Neural cell (in vitro differentiated cells): ENCODE measurements around the gene CEP350. TPM values are rescaled to one million over a fixed set of nuclear protein-coding genes. Genes with fewer than 3 reads are reported as not detected.

ENCODE experiments used
- H2AFZ ChIP-seq: fragments of 200-600, 300-800 bp; sonication (generic), shearing (Covaris generic); 2 replicates; pipeline ENCODE4 v1.6.0; 2014; ENCODE audit warnings: low read depth, mild to moderate bottlenecking, antibody characterized with exemption, low read length, moderate library complexity
- H3F3A ChIP-seq: fragments of 200-600 bp; shearing (Covaris generic); 2 replicates; pipeline ENCODE4 v1.6.1; 2016; ENCODE audit warnings: mild to moderate bottlenecking, moderate library complexity, mixed read lengths, antibody characterized with exemption, low read length; ENCODE audit not compliant: insufficient read depth, poor library complexity, severe bottlenecking
- H3K27ac ChIP-seq: fragments of 200-600, 300-800 bp; sonication (generic), shearing (Covaris generic); 2 replicates; pipeline ENCODE4 v1.5.1; 2014; ENCODE audit warnings: mild to moderate bottlenecking, low read length, moderate library complexity
- H3K27me3 ChIP-seq: fragments of 300-800, 200-600 bp; sonication (generic), shearing (Covaris generic); 2 replicates; pipeline ENCODE4 v1.6.0; 2014; ENCODE audit warnings: mild to moderate bottlenecking, low read depth, low read length, moderate library complexity; ENCODE audit not compliant: insufficient read depth
- H3K36me3 ChIP-seq: fragments of 300-800, 200-600 bp; sonication (generic), shearing (Covaris generic); 2 replicates; pipeline ENCODE4 v1.5.1; 2014; ENCODE audit warnings: mild to moderate bottlenecking, antibody characterized with exemption, low read length, moderate library complexity; ENCODE audit not compliant: insufficient read depth
- H3K4me2 ChIP-seq: fragments of 300-800, 200-600 bp; sonication (generic), shearing (Covaris generic); 2 replicates; pipeline ENCODE4 v1.6.0; 2014; ENCODE audit warnings: mild to moderate bottlenecking, low read length
- H3K4me3 ChIP-seq: fragments of 300-800, 200-600 bp; sonication (generic), shearing (Covaris generic); 2 replicates; pipeline ENCODE4 v1.5.1; 2014; ENCODE audit warnings: mild to moderate bottlenecking, low read length, moderate library complexity
- H3K79me2 ChIP-seq: fragments of 200-600 bp; shearing (Covaris generic); replicated peaks from 2 replicates; pipeline ENCODE4 v1.6.0; 2014; ENCODE audit warnings: mild to moderate bottlenecking, low read length, moderate library complexity; ENCODE audit not compliant: insufficient read depth
- H3K9ac ChIP-seq: fragments of 300-800, 200-600 bp; sonication (generic), shearing (Covaris generic); 2 replicates; pipeline ENCODE4 v1.6.1; 2016; ENCODE audit warnings: mild to moderate bottlenecking, low read length, mixed read lengths
- H3K9me2 ChIP-seq: fragments of 200-600 bp; shearing (Covaris generic); 2 replicates; pipeline ENCODE4 v1.6.1; 2016; ENCODE audit warnings: mild to moderate bottlenecking, low read length, mixed read lengths; ENCODE audit not compliant: insufficient read depth
- H3K9me3 ChIP-seq: fragments of 200-600, 300-800 bp; sonication (generic), shearing (Covaris generic); 2 replicates; pipeline ENCODE4 v1.6.1; 2016; ENCODE audit warnings: mild to moderate bottlenecking, mixed run types, low read length, moderate library complexity, mixed read lengths
- H4K20me1 ChIP-seq: fragments of 200-600 bp; shearing (Covaris generic); 2 replicates; pipeline ENCODE4 v1.6.1; 2016; ENCODE audit warnings: mild to moderate bottlenecking, mixed run types; ENCODE audit not compliant: insufficient read depth
- CTCF ChIP-seq: fragments of 450-650 bp; IDR thresholded peaks from 2 replicates; pipeline ENCODE4 v1.5.1; 2014; ENCODE audit warnings: antibody characterized with exemption, mild to moderate bottlenecking, moderate library complexity; ENCODE audit not compliant: poor library complexity, severe bottlenecking
- EP300 ChIP-seq: fragments of 450-650 bp; conservative IDR thresholded peaks from 2 replicates; pipeline ENCODE4 v1.6.1; 2014; ENCODE audit warnings: antibody characterized with exemption, mild to moderate bottlenecking, moderate library complexity; ENCODE audit not compliant: poor library complexity, severe bottlenecking
- EZH2 ChIP-seq: fragments of 200-600, 300-800 bp; shearing (Covaris generic), sonication (generic); IDR thresholded peaks from 2 replicates; pipeline ENCODE4 v1.6.1; 2014; ENCODE audit warnings: antibody characterized with exemption, low read length, borderline replicate concordance, mild to moderate bottlenecking; ENCODE audit not compliant: insufficient read depth, poor library complexity, severe bottlenecking
- MXI1 ChIP-seq: fragments of 450-650 bp; conservative IDR thresholded peaks from 2 replicates; pipeline ENCODE4 v1.6.1; 2014; ENCODE audit warnings: antibody characterized with exemption, mild to moderate bottlenecking; ENCODE audit not compliant: poor library complexity, severe bottlenecking
- POLR2AphosphoS5 ChIP-seq: IDR thresholded peaks from 2 replicates; pipeline ENCODE4 v1.6.1; 2012
- RAD21 ChIP-seq: fragments of 450-650 bp; conservative IDR thresholded peaks from 2 replicates; pipeline ENCODE4 v1.6.1; 2014; ENCODE audit warnings: antibody characterized with exemption, mild to moderate bottlenecking, moderate library complexity
- REST ChIP-seq: IDR thresholded peaks from 2 replicates; pipeline ENCODE4 v1.6.1; 2012; ENCODE audit warnings: borderline replicate concordance
- SMC3 ChIP-seq: fragments of 450-650 bp; conservative IDR thresholded peaks from 2 replicates; pipeline ENCODE4 v1.6.1; 2014; ENCODE audit warnings: antibody characterized with exemption, mild to moderate bottlenecking, moderate library complexity; ENCODE audit not compliant: poor library complexity
- TAF1 ChIP-seq: IDR thresholded peaks from 2 replicates; pipeline ENCODE4 v1.6.1; 2012; ENCODE audit warnings: low read depth
- polyA plus RNA-seq: library from polyadenylated mRNA; depleted of rRNA; stranded (reverse); fragments of >200 nt; gene quantifications from 2 replicates; pipeline ENCODE4 v1.2.3, GENCODE V29; 2014

The CEP350 gene
- polyA plus RNA-seq, 1 donor from 2014 or later = 28.1 TPM

- no peak overlapping the region for H2AFZ ChIP-seq
- H3F3A ChIP-seq = no peaks in the 10 kb centered on the region
- H3K36me3 ChIP-seq = no peaks in the 10 kb centered on the region
- no peaks in the 10 kb centered on the region for H3K79me2 ChIP-seq
- H3K4me3 ChIP-seq = no peak overlapping the region
- H3K27me3 ChIP-seq = no peaks in the 10 kb centered on the region
- no peak overlapping the region for H3K27ac ChIP-seq
- no peaks in the 10 kb centered on the region for H3K9me2 ChIP-seq
- no peaks in the 10 kb centered on the region for H4K20me1 ChIP-seq
- no peak overlapping the region for H3K9ac ChIP-seq
- no peaks in the 10 kb centered on the region for H3K9me3 ChIP-seq
- H3K4me2 ChIP-seq = no peak overlapping the region
- no peak for TF ChIP-seq TAF1
- no peak for TF ChIP-seq EP300
- TF ChIP-seq RAD21 = no peak
- TF ChIP-seq SMC3 = no peak
- TF ChIP-seq REST = no peak
- TF ChIP-seq MXI1 = no peak
- TF ChIP-seq CTCF = no peak
- no peak for TF ChIP-seq POLR2AphosphoS5
- no peak for TF ChIP-seq EZH2
These were observed 78.8 kb downstream of the CEP350 start for GRCh38 chr1:180033390-180033789.

GRCh38 chr1:180040034-180040433 is 85.4 kb downstream of the CEP350 start:
- H3F3A ChIP-seq = no peaks in the 10 kb centered on the region
- peaks cover 9% of the 10 kb centered on the region for H3K36me3 ChIP-seq
- H3K4me2 ChIP-seq = no peak overlapping the region
- H3K79me2 ChIP-seq = no peaks in the 10 kb centered on the region
- no peaks in the 10 kb centered on the region for H3K9me2 ChIP-seq
- TF ChIP-seq TAF1 = no peak
- no peak for TF ChIP-seq RAD21
- H3K9ac ChIP-seq = no peak overlapping the region
- no peaks in the 10 kb centered on the region for H3K27me3 ChIP-seq
- H3K4me3 ChIP-seq = no peak overlapping the region
- no peaks in the 10 kb centered on the region for H4K20me1 ChIP-seq
- no peak overlapping the region for H2AFZ ChIP-seq
- H3K27ac ChIP-seq = no peak overlapping the region
- H3K9me3 ChIP-seq = no peaks in the 10 kb centered on the region

GRCh38 chr1:180041582-180041981 is 87.0 kb downstream of the CEP350 start:
- Histone ChIP-seq H3K27ac (no peak overlapping the region), H2AFZ (no peak overlapping the region), H3K4me3 (no peak overlapping the region), H3K4me2 (no peak overlapping the region), H3K79me2 (no peaks in the 10 kb centered on the region), H3K9ac (no peak overlapping the region), H4K20me1 (no peaks in the 10 kb centered on the region), H3K27me3 (no peaks in the 10 kb centered on the region), H3K36me3 (peaks cover 9% of the 10 kb centered on the region), H3K9me3 (no peaks in the 10 kb centered on the region), H3K9me2 (no peaks in the 10 kb centered on the region), H3F3A (no peaks in the 10 kb centered on the region)
- TF ChIP-seq RAD21 (no peak), EP300 (no peak), EZH2 (no peak), SMC3 (no peak), POLR2AphosphoS5 (no peak), MXI1 (no peak), CTCF (no peak), TAF1 (no peak), REST (no peak)
